GM18517 (cell line): Measurements from ENCODE around the gene RCSD1.
A peak's percentile ranks its signal among the peaks of the same experiment; 100 is the strongest.

Source experiments
- ATAC-seq: cut with Tn5 transposase; IDR thresholded peaks from one replicate; pipeline ENCODE4 v1.9.1; 2021; ENCODE audit warnings: mild to moderate bottlenecking, moderate library complexity; ENCODE audit not compliant: unreplicated experiment

RCSD1 gene

GRCh38 chr1:167663002-167663772, 33.2 kb downstream of the RCSD1 start:
- peak; percentile 59 for ATAC-seq

GRCh38 chr1:167665469-167665868, 35.4 kb downstream of the RCSD1 start:
- ATAC-seq: no peak

GRCh38 chr1:167666416-167666815, 36.4 kb downstream of the RCSD1 start:
- no peak for ATAC-seq

GRCh38 chr1:167667536-167667935, 37.5 kb downstream of the RCSD1 start:
- ATAC-seq: no peak

GRCh38 chr1:167668108-167668507, 38.1 kb downstream of the RCSD1 start:
- ATAC-seq: peak; percentile 69

GRCh38 chr1:167669209-167670124, 39.4 kb downstream of the RCSD1 start:
- ATAC-seq: peak; percentile 49

- no peak for ATAC-seq
Measured at GRCh38 chr1:167670563-167670962, 40.5 kb downstream of the RCSD1 start.

GRCh38 chr1:167671727-167672511, 41.9 kb downstream of the RCSD1 start:
- no peak for ATAC-seq

- no peak for ATAC-seq
Measured at GRCh38 chr1:167672831-167673230, 42.8 kb downstream of the RCSD1 start.

GRCh38 chr1:167673265-167673664, 43.2 kb downstream of the RCSD1 start:
- ATAC-seq: no peak

- no peak for ATAC-seq
Measured at GRCh38 chr1:167674156-167674555, 44.1 kb downstream of the RCSD1 start.

- ATAC-seq: no peak
Measured at GRCh38 chr1:167675440-167675839, 45.4 kb downstream of the RCSD1 start.

GRCh38 chr1:167676205-167676915, 46.3 kb downstream of the RCSD1 start:
- ATAC-seq: peak; percentile 56

GRCh38 chr1:167676916-167677848, 47.1 kb downstream of the RCSD1 start:
- no peak for ATAC-seq

GRCh38 chr1:167678422-167678821, 48.4 kb downstream of the RCSD1 start:
- ATAC-seq: no peak

GRCh38 chr1:167678838-167679237, 48.8 kb downstream of the RCSD1 start:
- no peak for ATAC-seq

- no peak for ATAC-seq
Measured at GRCh38 chr1:167679714-167680113, 49.7 kb downstream of the RCSD1 start.

GRCh38 chr1:167681024-167681423, 51.0 kb downstream of the RCSD1 start:
- no peak for ATAC-seq

- no peak for ATAC-seq
Measured at GRCh38 chr1:167681451-167682098, 51.5 kb downstream of the RCSD1 start.
